ENCODE measurements around the gene TRAPPC1. TPM values are rescaled to one million over a fixed set of nuclear protein-coding genes. Genes with fewer than 3 reads are reported as not detected.

TRAPPC1 gene
- total and polyA plus RNA-seq, 2 of the 4 experiments (the other 2 are of a cell fraction) = 50.4 to 303 TPM

DNA sequence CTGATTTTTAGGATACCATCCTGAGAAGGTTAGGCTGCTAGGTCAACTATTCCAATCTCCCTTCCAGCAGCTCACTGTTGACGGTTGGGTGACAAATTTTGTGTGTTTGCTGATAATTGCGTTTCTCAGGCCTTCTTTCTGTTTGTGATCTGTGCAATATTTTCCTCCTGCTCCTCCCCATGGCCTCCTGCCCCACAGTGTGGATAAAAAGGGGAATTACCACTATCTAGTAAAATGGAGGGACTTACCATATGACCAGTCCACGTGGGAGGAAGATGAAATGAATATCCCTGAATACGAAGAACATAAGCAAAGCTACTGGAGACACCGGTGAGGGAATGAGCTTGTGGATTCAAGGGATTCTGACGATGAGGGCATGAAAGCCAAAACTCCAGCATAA is 34.0 kb downstream of the TRAPPC1 start (continued):
- peak; percentile 89 for TF ChIP-seq SMC3 (IDR thresholded peaks at IDR 0.05; ENCODE audit: low read depth, low read length)
- TF ChIP-seq RAD21 (IDR thresholded peaks at IDR 0.05; ENCODE audit: low read length) = peak; percentile 88
- no peak for TF ChIP-seq BHLHE40 (IDR thresholded peaks at IDR 0.05; ENCODE audit: low read depth, low read length)
- TF ChIP-seq RCOR1 (IDR thresholded peaks at IDR 0.05; ENCODE audit: insufficient replicate concordance, low read length) = no peak
- TF ChIP-seq MAFK (IDR thresholded peaks at IDR 0.05; ENCODE audit: low read depth, low read length) = no peak

- H2BK5ac ChIP-seq (ENCODE audit: low read depth, low read length, poor library complexity, severe bottlenecking) = no peak overlapping the region
- H2AK5ac ChIP-seq (ENCODE audit: low read depth, low read length) = no peak overlapping the region
- no peak overlapping the region for H3K18ac ChIP-seq (ENCODE audit: low read depth, low read length)
- dilution Hi-C loops (cut with HindIII; ENCODE audit: low sequenced_read_pairs, unreplicated experiment) (no loop called here), intact Hi-C loops (cut with micrococcal nuclease) (loop anchor here (1.0 to 5.0 kb wide), 3 partner anchors 35 to 155 kb away; no protein-coding TSS in a partner anchor), in situ Hi-C loops (cut with MboI; ENCODE audit: low sequenced_read_pairs) (loop anchor here (5.0 kb wide), 1 partner anchor 35 kb away; no protein-coding TSS in a partner anchor)
- no peak overlapping the region for H3K9ac ChIP-seq (ENCODE audit: low read depth, low read length)
- peaks cover 3% of the 10 kb centered on the region; the same call in 1 of the 2 replicates for H4K20me1 ChIP-seq (ENCODE audit: insufficient read depth, low read length)
- no peak overlapping the region for H4K8ac ChIP-seq (ENCODE audit: low read depth in 2 of 2, low read length in 2 of 2)
- DNase-seq = peak; percentile 12
- no peak overlapping the region for H2BK120ac ChIP-seq (ENCODE audit: low read depth, low read length)
- H2AFZ ChIP-seq (replicated peaks; ENCODE audit: low read length, poor library complexity) = no peak overlapping the region
- no peaks in the 10 kb centered on the region for H3K4me1 ChIP-seq (ENCODE audit: control insufficient read depth, insufficient read depth, low read length)
- H3K27ac ChIP-seq (ENCODE audit: insufficient read depth, low read length) = no peak overlapping the region
- no peaks in the 10 kb centered on the region for H3K27me3 ChIP-seq (ENCODE audit: control insufficient read depth, insufficient read depth, low read length)
- no peak overlapping the region for H3K23ac ChIP-seq (ENCODE audit: low read depth, low read length)
- H3K4ac ChIP-seq (ENCODE audit: low read depth, low read length) = no peak overlapping the region
- H3K56ac ChIP-seq (ENCODE audit: extremely low read depth, insufficient read depth, low read length) = no peak overlapping the region
- H2BK15ac ChIP-seq (ENCODE audit: low read depth, low read length) = no peak overlapping the region
- H3K79me1 ChIP-seq (ENCODE audit: low read depth in 1 of 2, low read length in 2 of 2) = peaks cover 0 to 29% of the 10 kb centered on the region in 2 experiments; a peak in 3 of 4 replicates
- H3K4me2 ChIP-seq (ENCODE audit: low read depth, low read length) = no peak overlapping the region
- H2AK9ac ChIP-seq (replicated peaks; ENCODE audit: low read depth, low read length, poor library complexity) = no peak overlapping the region
- no peak overlapping the region for H3K4me3 ChIP-seq (ENCODE audit: insufficient read depth, low read depth, low read length)
- H3K14ac ChIP-seq (replicated peaks; ENCODE audit: low read depth, low read length) = no peak overlapping the region
- H4K91ac ChIP-seq (ENCODE audit: insufficient read depth, low read depth, low read length) = no peak overlapping the region
- no peaks in the 10 kb centered on the region for H3K9me1 ChIP-seq (ENCODE audit: insufficient read depth, low read length)
- WGBS, 2 experiments (ENCODE audit: extremely low coverage in 2 of 2, insufficient read length in 1 of 2) = 84% methylated on average over 4 of the region's 13 CpGs; no CpG with 5 or more reads in 1 of the 2 experiments
- no TSS peak for BruUV-seq (replicated peaks)
- peaks cover 73% of the 10 kb centered on the region for H3K36me3 ChIP-seq (ENCODE audit: control insufficient read depth, insufficient read depth, low read length)
- no peak overlapping the region for H2BK20ac ChIP-seq (ENCODE audit: low read depth, low read length)
- no peak for ATAC-seq (ENCODE audit: low read depth)
- H4K5ac ChIP-seq (ENCODE audit: low read depth, low read length) = no peak overlapping the region
- CTCF ChIA-PET = no interaction called here
- H3K9me3 ChIP-seq (ENCODE audit: control insufficient read depth, insufficient read depth, low read length) = no peaks in the 10 kb centered on the region
- POLR2A ChIA-PET (ENCODE audit: unreplicated experiment) = no interaction called here
- TF ChIP-seq RAD21 (IDR thresholded peaks at IDR 0.05; ENCODE audit: low read length) = no peak
- TF ChIP-seq, protein P1, sequence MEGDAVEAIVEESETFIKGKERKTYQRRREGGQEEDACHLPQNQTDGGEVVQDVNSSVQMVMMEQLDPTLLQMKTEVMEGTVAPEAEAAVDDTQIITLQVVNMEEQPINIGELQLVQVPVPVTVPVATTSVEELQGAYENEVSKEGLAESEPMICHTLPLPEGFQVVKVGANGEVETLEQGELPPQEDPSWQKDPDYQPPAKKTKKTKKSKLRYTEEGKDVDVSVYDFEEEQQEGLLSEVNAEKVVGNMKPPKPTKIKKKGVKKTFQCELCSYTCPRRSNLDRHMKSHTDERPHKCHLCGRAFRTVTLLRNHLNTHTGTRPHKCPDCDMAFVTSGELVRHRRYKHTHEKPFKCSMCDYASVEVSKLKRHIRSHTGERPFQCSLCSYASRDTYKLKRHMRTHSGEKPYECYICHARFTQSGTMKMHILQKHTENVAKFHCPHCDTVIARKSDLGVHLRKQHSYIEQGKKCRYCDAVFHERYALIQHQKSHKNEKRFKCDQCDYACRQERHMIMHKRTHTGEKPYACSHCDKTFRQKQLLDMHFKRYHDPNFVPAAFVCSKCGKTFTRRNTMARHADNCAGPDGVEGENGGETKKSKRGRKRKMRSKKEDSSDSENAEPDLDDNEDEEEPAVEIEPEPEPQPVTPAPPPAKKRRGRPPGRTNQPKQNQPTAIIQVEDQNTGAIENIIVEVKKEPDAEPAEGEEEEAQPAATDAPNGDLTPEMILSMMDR (conservative IDR thresholded peaks at IDR 0.05; ENCODE audit: low read depth, low read length) = no peak
- TF ChIP-seq FOS (IDR thresholded peaks at IDR 0.05; ENCODE audit: low read depth, low read length) = no peak
- TF ChIP-seq RFX5 (IDR thresholded peaks at IDR 0.05; ENCODE audit: low read depth, low read length) = no peak
- no peak for TF ChIP-seq CHD1 (IDR thresholded peaks at IDR 0.05; ENCODE audit: low read depth, low read length)
- no peak for TF ChIP-seq MAZ (IDR thresholded peaks at IDR 0.05; ENCODE audit: borderline replicate concordance, low read depth, low read length)
- no peak for TF ChIP-seq POLR2A (IDR thresholded peaks at IDR 0.05; ENCODE audit: low read depth, low read length)
- TF ChIP-seq MXI1 (IDR thresholded peaks at IDR 0.05; ENCODE audit: borderline replicate concordance, low read depth, low read length) = no peak
- no peak for TF ChIP-seq MAFK (IDR thresholded peaks at IDR 0.05; ENCODE audit: low read depth, low read length)
- no peak for TF ChIP-seq NFE2L2 (IDR thresholded peaks at IDR 0.05; ENCODE audit: low read depth, low read length)
- no peak for TF ChIP-seq RCOR1 (IDR thresholded peaks at IDR 0.05; ENCODE audit: insufficient replicate concordance, low read length)
- TF ChIP-seq, protein P2, sequence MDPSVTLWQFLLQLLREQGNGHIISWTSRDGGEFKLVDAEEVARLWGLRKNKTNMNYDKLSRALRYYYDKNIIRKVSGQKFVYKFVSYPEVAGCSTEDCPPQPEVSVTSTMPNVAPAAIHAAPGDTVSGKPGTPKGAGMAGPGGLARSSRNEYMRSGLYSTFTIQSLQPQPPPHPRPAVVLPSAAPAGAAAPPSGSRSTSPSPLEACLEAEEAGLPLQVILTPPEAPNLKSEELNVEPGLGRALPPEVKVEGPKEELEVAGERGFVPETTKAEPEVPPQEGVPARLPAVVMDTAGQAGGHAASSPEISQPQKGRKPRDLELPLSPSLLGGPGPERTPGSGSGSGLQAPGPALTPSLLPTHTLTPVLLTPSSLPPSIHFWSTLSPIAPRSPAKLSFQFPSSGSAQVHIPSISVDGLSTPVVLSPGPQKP (IDR thresholded peaks at IDR 0.05; ENCODE audit: borderline replicate concordance, low read depth, low read length) = no peak
- no peak for TF ChIP-seq SMC3 (IDR thresholded peaks at IDR 0.05; ENCODE audit: low read depth, low read length)
Observed at GRCh38 chr17:7897090-7897489, 34.7 kb downstream of the TRAPPC1 start.

Data from IMR-90 (cell line).